Immature natural killer cell (primary cell): ENCODE measurements around the gene MTREX. TPM values are rescaled to one million over a fixed set of nuclear protein-coding genes. Genes with fewer than 3 reads are reported as not detected.
A peak's percentile ranks its signal among the peaks of the same experiment; 100 is the strongest.

Experiments used
- DNase-seq, 3 donors: peaks; one replicate each; pipeline ENCODE4 v3.0.0; 2022; ENCODE audit warnings: mixed read lengths in 1 of 3
- H3K27ac Mint-ChIP-seq, 6 donors: one replicate each; pipeline ENCODE4 v1.8.0; 2020; ENCODE audit warnings: mixed read lengths in 6 of 6, mild to moderate bottlenecking in 5 of 6, inconsistent platforms in 4 of 6, moderate library complexity in 3 of 6
- H3K27me3 Mint-ChIP-seq, 3 donors: one replicate each; pipeline ENCODE4 v1.8.0; 2020 to 2021; ENCODE audit warnings: low read depth in 3 of 3, mild to moderate bottlenecking in 3 of 3, mixed read lengths in 3 of 3, moderate library complexity in 3 of 3, inconsistent platforms in 1 of 3
- H3K36me3 Mint-ChIP-seq, 3 donors: one replicate each; pipeline ENCODE4 v1.8.0; 2020; ENCODE audit warnings: mixed read lengths in 3 of 3, inconsistent platforms in 2 of 3, mild to moderate bottlenecking in 2 of 3
- H3K4me1 Mint-ChIP-seq, 2 donors: one replicate each; pipeline ENCODE4 v1.8.0; 2020; ENCODE audit warnings: inconsistent platforms in 2 of 2, mild to moderate bottlenecking in 2 of 2, mixed read lengths in 2 of 2, moderate library complexity in 1 of 2
- H3K4me3 Mint-ChIP-seq, 5 donors: one replicate each; pipeline ENCODE4 v1.8.0; 2020; ENCODE audit warnings: mild to moderate bottlenecking in 5 of 5, mixed read lengths in 5 of 5, inconsistent platforms in 3 of 5, moderate library complexity in 3 of 5
- H3K9me3 Mint-ChIP-seq, 6 donors: one replicate each; pipeline ENCODE4 v1.8.0; 2020; ENCODE audit warnings: mild to moderate bottlenecking in 6 of 6, mixed read lengths in 6 of 6, inconsistent platforms in 4 of 6, moderate library complexity in 3 of 6
- polyA plus RNA-seq, 3 donors: library from polyadenylated mRNA; unstranded; fragments of 300-500 nt; fragmentation: Illumina TruSeq; gene quantifications; one replicate each; pipeline ENCODE4 v1.2.3, GENCODE V29; 2021

MTREX gene
- polyA plus RNA-seq, 3 donors from 2014 or later = 21.8 to 29.3 (median 24.4) TPM

GRCh38 chr5:55372130-55372925, 64.5 kb downstream of the MTREX start:
- DNase-seq = no peak
- Mint-ChIP-seq H3K4me3 (no peak overlapping the region), H3K27me3 (peaks cover 0 to 2% (median 2%) of the 10 kb centered on the region in 3 donors), H3K36me3 (peaks cover 25 to 46% (median 40%) of the 10 kb centered on the region in 3 donors), H3K27ac (no peak overlapping the region), H3K4me1 (peaks cover 2 to 5% of the 10 kb centered on the region in 2 donors), H3K9me3 (peaks cover 0 to 4% (median 0%) of the 10 kb centered on the region in 6 donors)

GRCh38 chr5:55377810-55378209, 70.0 kb downstream of the MTREX start:
- Mint-ChIP-seq H3K36me3 (peaks cover 43 to 55% (median 47%) of the 10 kb centered on the region in 3 donors), H3K27ac (peak overlapping the region in 1 of 6 donors; percentile 72), H3K4me3 (no peak overlapping the region), H3K9me3 (peaks cover 0 to 4% (median 3%) of the 10 kb centered on the region in 6 donors), H3K27me3 (peaks cover 0 to 2% (median 0%) of the 10 kb centered on the region in 3 donors), H3K4me1 (peaks cover 0 to 4% of the 10 kb centered on the region in 2 donors)
- no peak for DNase-seq

GRCh38 chr5:55383254-55383653, 75.5 kb downstream of the MTREX start:
- Mint-ChIP-seq H3K4me3 (no peak overlapping the region), H3K9me3 (peaks cover 5 to 24% (median 16%) of the 10 kb centered on the region in 6 donors), H3K4me1 (peaks cover 0 to 12% of the 10 kb centered on the region in 2 donors), H3K27me3 (peaks cover 0 to 1% (median 0%) of the 10 kb centered on the region in 3 donors), H3K36me3 (peaks cover 57 to 68% (median 59%) of the 10 kb centered on the region in 3 donors), H3K27ac (no peak overlapping the region)
- DNase-seq = no peak

GRCh38 chr5:55384072-55384471, 76.3 kb downstream of the MTREX start:
- Mint-ChIP-seq H3K27ac (no peak overlapping the region), H3K36me3 (peaks cover 57 to 66% (median 60%) of the 10 kb centered on the region in 3 donors), H3K27me3 (peaks cover 0 to 1% (median 0%) of the 10 kb centered on the region in 3 donors), H3K9me3 (peaks cover 5 to 24% (median 16%) of the 10 kb centered on the region in 6 donors), H3K4me3 (no peak overlapping the region), H3K4me1 (peaks cover 0 to 12% of the 10 kb centered on the region in 2 donors)
- DNase-seq = no peak

GRCh38 chr5:55385227-55385626, 77.4 kb downstream of the MTREX start:
- H3K27ac Mint-ChIP-seq = peak overlapping the region in 1 of 6 donors; percentile 29
- peaks cover 56 to 67% (median 60%) of the 10 kb centered on the region in 3 donors for H3K36me3 Mint-ChIP-seq
- H3K27me3 Mint-ChIP-seq = peaks cover 0 to 1% (median 0%) of the 10 kb centered on the region in 3 donors
- no peak overlapping the region for H3K4me3 Mint-ChIP-seq
- H3K9me3 Mint-ChIP-seq = peaks cover 5 to 24% (median 16%) of the 10 kb centered on the region in 6 donors
- no peak for DNase-seq
- peaks cover 0 to 12% of the 10 kb centered on the region in 2 donors for H3K4me1 Mint-ChIP-seq

- peaks cover 5 to 24% (median 16%) of the 10 kb centered on the region in 6 donors for H3K9me3 Mint-ChIP-seq
- H3K36me3 Mint-ChIP-seq = peaks cover 50 to 68% (median 60%) of the 10 kb centered on the region in 3 donors
- no peak overlapping the region for H3K27ac Mint-ChIP-seq
These were observed 78.1 kb downstream of the MTREX start for GRCh38 chr5:55385846-55386245.

GRCh38 chr5:55386356-55386755, 78.6 kb downstream of the MTREX start:
- no peak for DNase-seq
- Mint-ChIP-seq H3K27me3 (peaks cover 0 to 1% (median 0%) of the 10 kb centered on the region in 3 donors), H3K4me1 (peaks cover 0 to 12% of the 10 kb centered on the region in 2 donors), H3K9me3 (peaks cover 5 to 24% (median 16%) of the 10 kb centered on the region in 6 donors), H3K36me3 (peaks cover 51 to 69% (median 60%) of the 10 kb centered on the region in 3 donors), H3K27ac (no peak overlapping the region), H3K4me3 (no peak overlapping the region)

More at GRCh38 chr5:55385846-55386245, 78.1 kb downstream of the MTREX start:
- DNase-seq = no peak
- Mint-ChIP-seq H3K4me1 (peaks cover 0 to 12% of the 10 kb centered on the region in 2 donors), H3K4me3 (no peak overlapping the region), H3K27me3 (peaks cover 0 to 1% (median 0%) of the 10 kb centered on the region in 3 donors)

GRCh38 chr5:55387865-55388264, 80.1 kb downstream of the MTREX start:
- Mint-ChIP-seq H3K4me1 (peaks cover 0 to 12% of the 10 kb centered on the region in 2 donors), H3K27ac (no peak overlapping the region), H3K9me3 (peaks cover 5 to 20% (median 13%) of the 10 kb centered on the region in 6 donors), H3K4me3 (no peak overlapping the region), H3K27me3 (peaks cover 0 to 1% (median 0%) of the 10 kb centered on the region in 3 donors), H3K36me3 (peaks cover 52 to 69% (median 59%) of the 10 kb centered on the region in 3 donors)
- DNase-seq = no peak

- no peaks in the 10 kb centered on the region for H3K27me3 Mint-ChIP-seq
- no peak for DNase-seq
- H3K4me3 Mint-ChIP-seq = no peak overlapping the region
- peaks cover 0 to 2% of the 10 kb centered on the region in 2 donors for H3K4me1 Mint-ChIP-seq
- H3K9me3 Mint-ChIP-seq = peaks cover 0 to 2% (median 0%) of the 10 kb centered on the region in 6 donors
- peaks cover 36 to 51% (median 40%) of the 10 kb centered on the region in 3 donors for H3K36me3 Mint-ChIP-seq
- no peak overlapping the region for H3K27ac Mint-ChIP-seq
These were observed 83.9 kb downstream of the MTREX start for GRCh38 chr5:55391707-55392106.

GRCh38 chr5:55392669-55393068, 84.9 kb downstream of the MTREX start:
- Mint-ChIP-seq H3K27me3 (no peaks in the 10 kb centered on the region), H3K4me1 (peaks cover 0 to 2% of the 10 kb centered on the region in 2 donors), H3K27ac (no peak overlapping the region), H3K4me3 (no peak overlapping the region), H3K36me3 (peaks cover 35 to 50% (median 43%) of the 10 kb centered on the region in 3 donors), H3K9me3 (peaks cover 0 to 2% (median 0%) of the 10 kb centered on the region in 6 donors)
- no peak for DNase-seq

- H3K27ac Mint-ChIP-seq = no peak overlapping the region
- H3K9me3 Mint-ChIP-seq = peaks cover 0 to 2% (median 0%) of the 10 kb centered on the region in 6 donors
- DNase-seq = no peak
- peaks cover 3% of the 10 kb centered on the region in 2 donors for H3K4me1 Mint-ChIP-seq
- H3K27me3 Mint-ChIP-seq = no peaks in the 10 kb centered on the region
- peaks cover 30 to 52% (median 40%) of the 10 kb centered on the region in 3 donors for H3K36me3 Mint-ChIP-seq
- H3K4me3 Mint-ChIP-seq = no peak overlapping the region
These were observed 85.8 kb downstream of the MTREX start for GRCh38 chr5:55393501-55394175.

- no peak for DNase-seq
- H3K27ac Mint-ChIP-seq = no peak overlapping the region
- no peak overlapping the region for H3K4me3 Mint-ChIP-seq
- H3K9me3 Mint-ChIP-seq = no peaks in the 10 kb centered on the region
- H3K4me1 Mint-ChIP-seq = peaks cover 2 to 5% of the 10 kb centered on the region in 2 donors
- H3K36me3 Mint-ChIP-seq = peaks cover 9 to 46% (median 13%) of the 10 kb centered on the region in 3 donors
- H3K27me3 Mint-ChIP-seq = peaks cover 0 to 2% (median 2%) of the 10 kb centered on the region in 3 donors
These were observed 94.4 kb downstream of the MTREX start for GRCh38 chr5:55402199-55402598.

GRCh38 chr5:55406292-55406691, 98.5 kb downstream of the MTREX start:
- Mint-ChIP-seq H3K27ac (no peak overlapping the region), H3K9me3 (no peaks in the 10 kb centered on the region), H3K36me3 (peaks cover 22 to 45% (median 24%) of the 10 kb centered on the region in 3 donors)

More at GRCh38 chr5:55406292-55406691, 98.5 kb downstream of the MTREX start:
- DNase-seq = no peak
- peaks cover 0 to 2% (median 0%) of the 10 kb centered on the region in 3 donors for H3K27me3 Mint-ChIP-seq
- no peaks in the 10 kb centered on the region for H3K4me1 Mint-ChIP-seq
- H3K4me3 Mint-ChIP-seq = no peak overlapping the region
